ENCODE measurements around the gene ZNF487.
A peak's percentile ranks its signal among the peaks of the same experiment; 100 is the strongest.
"Not testable (repeated sequence)": the region's sequence is repeated elsewhere in the genome, so short reads cannot be mapped to it uniquely, and the experiment has no call there.

Gene ZNF487

GRCh38 chr10:43404704-43405084 lies 32.2 kb upstream of the ZNF487 start:
- no peak for DNase-seq (ENCODE audit: low spot score)

- peak; percentile 43 for DNase-seq (ENCODE audit: low spot score)
Observed at GRCh38 chr10:43407148-43407575, 29.7 kb upstream of the ZNF487 start.

- peak; percentile 75 for DNase-seq (ENCODE audit: low spot score)
Observed at GRCh38 chr10:43407576-43408330, 29.2 kb upstream of the ZNF487 start.

GRCh38 chr10:43408331-43408709 lies 28.6 kb upstream of the ZNF487 start:
- no peak for DNase-seq (ENCODE audit: low spot score)

- DNase-seq (ENCODE audit: low spot score): peak; percentile 96
Observed at GRCh38 chr10:43408710-43409384, 28.1 kb upstream of the ZNF487 start, which contains the start of gene HNRNPF. TSS of gene HNRNPF (minus strand) at chr10:43409186. CDS start at chr10:43387884, 21,302 bp downstream.

- DNase-seq (ENCODE audit: low spot score): no peak
Observed at GRCh38 chr10:43409385-43410109, 27.4 kb upstream of the ZNF487 start.

- no peak for DNase-seq (ENCODE audit: low spot score)
Observed at GRCh38 chr10:43410345-43410744, 26.6 kb upstream of the ZNF487 start.

GRCh38 chr10:43411536-43411935 lies 25.4 kb upstream of the ZNF487 start:
- DNase-seq (ENCODE audit: low spot score): no peak

GRCh38 chr10:43415544-43415943 lies 21.4 kb upstream of the ZNF487 start:
- no peak for DNase-seq (ENCODE audit: low spot score)

- no peak for DNase-seq (ENCODE audit: low spot score)
Observed at GRCh38 chr10:43417950-43418768, 18.8 kb upstream of the ZNF487 start.

GRCh38 chr10:43419997-43420368 lies 16.9 kb upstream of the ZNF487 start:
- DNase-seq (ENCODE audit: low spot score): no peak

- peak; percentile 85 for DNase-seq (ENCODE audit: low spot score)
Observed at GRCh38 chr10:43420369-43421200, 16.3 kb upstream of the ZNF487 start.

- DNase-seq (ENCODE audit: low spot score): no peak
Observed at GRCh38 chr10:43421201-43421507, 15.8 kb upstream of the ZNF487 start.

GRCh38 chr10:43421519-43421918 lies 15.4 kb upstream of the ZNF487 start:
- DNase-seq (ENCODE audit: low spot score): no peak

GRCh38 chr10:43421944-43422343 lies 15.0 kb upstream of the ZNF487 start:
- DNase-seq (ENCODE audit: low spot score): not testable (repeated sequence)

GRCh38 chr10:43424416-43424815 lies 12.5 kb upstream of the ZNF487 start:
- DNase-seq (ENCODE audit: low spot score): no peak

- not testable (repeated sequence) for DNase-seq (ENCODE audit: low spot score)
Observed at GRCh38 chr10:43426476-43426875, 10.4 kb upstream of the ZNF487 start.

GRCh38 chr10:43427166-43427825 lies 9.6 kb upstream of the ZNF487 start:
- no peak for DNase-seq (ENCODE audit: low spot score)

- no peak for DNase-seq (ENCODE audit: low spot score)
Observed at GRCh38 chr10:43430926-43431663, 5.8 kb upstream of the ZNF487 start.
